ENCODE measurements around the gene HSD3B1.

Gene HSD3B1

GRCh38 chr1:119506941-119507340 is at the start of gene HSD3B1:
HSD3B1 (plus strand) TSS chr1:119507210; CDS start chr1:119507477, 267 bp downstream.
- DNase-seq, result no peak

DNA sequence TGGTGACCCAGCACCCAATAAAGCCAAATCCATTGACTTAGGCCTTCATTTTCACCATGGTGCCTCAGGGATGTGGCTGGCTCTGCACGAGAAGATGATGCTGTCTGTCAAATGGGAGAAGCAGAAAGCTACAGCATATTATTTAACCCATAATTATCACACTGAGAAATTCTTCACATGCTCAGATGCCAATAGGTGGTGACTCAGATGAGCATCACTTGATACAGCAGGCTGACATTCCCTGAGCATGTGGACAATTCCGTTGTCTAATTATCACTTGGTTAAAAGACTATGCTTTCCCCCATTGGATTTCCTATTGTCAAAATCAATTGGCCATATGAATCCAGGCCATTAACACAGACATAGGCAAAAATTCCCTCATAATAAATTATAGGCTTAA is 44.0 kb upstream of the HSD3B1 start:
- DNase-seq, result no peak

DNA sequence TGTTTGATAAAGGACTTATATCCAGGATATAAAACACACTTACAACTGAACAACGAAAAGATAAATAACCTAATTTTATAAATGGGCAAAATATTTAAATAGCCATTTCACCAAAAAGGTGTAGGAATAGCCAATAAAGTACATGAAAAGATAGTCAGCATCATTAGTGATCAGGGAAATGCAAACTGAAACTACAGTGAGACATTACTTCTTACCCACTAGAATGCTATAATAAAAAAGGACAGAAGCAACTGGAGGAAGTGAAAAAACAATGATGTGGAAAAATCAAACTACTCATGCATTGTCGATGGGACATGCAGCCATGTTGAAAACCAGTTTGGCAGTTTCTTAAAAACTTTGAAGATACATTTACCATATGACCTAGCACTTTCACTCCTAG is 43.4 kb upstream of the HSD3B1 start:
- no peak for DNase-seq

DNA sequence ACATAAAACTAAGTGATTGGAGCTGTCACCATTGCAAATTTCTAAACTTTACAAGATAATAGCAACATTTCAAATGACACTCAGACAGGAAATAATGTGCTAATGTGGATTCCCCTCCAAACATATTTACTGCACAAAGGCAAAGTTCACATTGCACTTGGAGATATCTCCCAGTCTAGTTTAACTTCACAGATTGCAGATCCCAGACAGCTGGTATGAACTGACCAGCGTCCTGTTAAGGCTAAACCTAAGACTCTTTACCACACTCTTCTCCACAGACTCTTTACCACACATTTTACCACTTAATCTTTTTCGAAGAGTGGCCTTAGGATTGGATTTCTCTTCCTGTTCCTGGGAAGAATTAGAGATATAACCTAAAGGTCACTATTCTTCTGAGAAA is 40.6 kb upstream of the HSD3B1 start:
- DNase-seq, result no peak

GRCh38 chr1:119467219-119467618 is 39.8 kb upstream of the HSD3B1 start:
- DNase-seq, result no peak

GRCh38 chr1:119467857-119468668 is 38.9 kb upstream of the HSD3B1 start:
- DNase-seq, result no peak

DNA sequence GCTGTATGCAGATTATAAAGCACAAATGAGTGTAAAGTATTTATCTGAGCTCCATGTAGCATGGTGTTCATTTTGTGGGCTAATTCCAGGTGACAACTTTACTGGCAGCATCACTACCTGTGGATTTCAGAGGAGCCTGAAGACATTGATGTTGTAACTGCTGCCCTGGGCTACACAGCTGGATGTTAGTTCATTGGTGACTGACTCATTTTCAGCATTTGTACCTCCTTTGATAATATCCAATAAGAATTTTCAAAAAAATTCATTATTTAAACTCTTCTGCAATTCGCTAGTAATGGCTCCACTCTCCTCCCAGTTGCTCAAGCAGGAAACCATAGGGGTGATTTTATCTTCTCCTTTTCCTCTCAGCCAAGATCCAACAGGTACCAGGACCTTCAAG is 37.3 kb upstream of the HSD3B1 start:
- no peak for DNase-seq

DNA sequence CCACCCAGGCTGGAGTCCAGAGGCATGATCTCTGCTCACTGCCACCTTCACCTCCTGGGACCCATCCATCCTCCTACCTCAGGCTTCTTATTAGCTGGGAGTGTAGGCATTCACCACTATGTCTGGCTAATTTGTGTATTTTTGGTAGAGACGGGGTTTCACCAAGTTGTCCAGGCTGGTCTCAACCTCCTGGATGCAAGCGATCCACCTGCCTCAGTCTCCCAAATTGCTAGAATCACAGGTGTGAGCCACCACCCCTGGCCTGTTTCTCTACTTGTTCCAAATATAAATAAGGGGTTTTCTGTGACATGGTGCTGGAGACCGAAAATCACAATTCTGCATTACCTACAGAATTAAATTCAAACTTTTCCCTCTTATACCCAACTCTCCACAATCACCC is 36.6 kb upstream of the HSD3B1 start:
- no peak for DNase-seq

GRCh38 chr1:119470958-119471357 is 36.1 kb upstream of the HSD3B1 start:
- DNase-seq, result no peak

DNA sequence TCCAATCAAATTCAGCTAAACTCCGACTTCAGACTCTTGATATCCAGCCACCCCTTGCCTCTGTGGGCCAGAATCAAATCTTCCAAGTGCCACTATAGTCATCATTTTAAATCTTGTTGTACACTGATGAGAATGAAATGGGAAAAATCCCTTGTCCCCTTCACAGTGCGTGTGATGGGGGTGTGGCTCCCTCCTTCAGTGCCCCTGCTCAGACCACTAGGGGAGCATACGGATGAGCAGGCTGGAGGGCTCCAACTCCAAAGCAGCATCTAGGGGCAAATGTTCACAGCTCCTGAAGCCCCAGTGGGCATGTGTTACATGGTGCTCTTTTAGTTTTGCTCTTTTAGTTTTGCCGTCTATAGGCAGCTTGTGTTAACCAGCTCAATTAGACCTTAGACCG is 35.4 kb upstream of the HSD3B1 start:
- DNase-seq, result no peak

DNA sequence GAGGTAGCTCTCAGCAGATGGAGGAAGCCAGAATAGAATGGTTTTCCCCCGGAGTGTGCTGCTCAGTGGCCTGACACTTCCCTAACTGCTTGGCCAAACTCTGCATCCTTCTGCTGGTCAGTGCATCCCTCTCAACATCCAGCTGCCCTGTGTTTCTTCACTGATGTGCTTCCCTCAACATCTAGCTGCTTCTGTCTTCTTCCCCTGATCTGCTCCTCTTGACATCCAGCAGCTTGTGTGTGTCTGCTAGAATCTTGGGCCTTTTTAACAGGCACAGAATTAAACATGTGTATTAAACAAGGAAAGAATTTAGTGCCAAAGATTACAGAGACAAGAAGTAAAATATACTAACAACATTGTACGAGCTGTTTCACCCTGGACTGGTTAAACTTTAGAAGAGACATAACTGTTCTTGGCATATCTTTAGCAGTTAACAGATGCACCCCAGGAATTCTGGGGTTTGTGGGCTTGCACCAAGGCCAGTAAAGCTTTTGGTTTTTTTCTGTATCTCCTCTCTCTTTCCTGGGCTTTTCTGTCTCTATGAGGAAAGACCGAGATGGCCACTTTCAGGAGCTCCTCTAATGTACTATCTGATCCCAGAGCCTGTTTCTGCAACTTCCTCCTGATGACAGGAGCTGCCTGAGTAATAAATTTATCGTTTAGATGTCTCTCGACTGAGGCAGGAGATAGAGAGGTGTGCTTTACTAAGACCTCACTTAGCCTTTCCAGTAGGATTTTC is 34.8 kb upstream of the HSD3B1 start:
- no peak for DNase-seq

DNA sequence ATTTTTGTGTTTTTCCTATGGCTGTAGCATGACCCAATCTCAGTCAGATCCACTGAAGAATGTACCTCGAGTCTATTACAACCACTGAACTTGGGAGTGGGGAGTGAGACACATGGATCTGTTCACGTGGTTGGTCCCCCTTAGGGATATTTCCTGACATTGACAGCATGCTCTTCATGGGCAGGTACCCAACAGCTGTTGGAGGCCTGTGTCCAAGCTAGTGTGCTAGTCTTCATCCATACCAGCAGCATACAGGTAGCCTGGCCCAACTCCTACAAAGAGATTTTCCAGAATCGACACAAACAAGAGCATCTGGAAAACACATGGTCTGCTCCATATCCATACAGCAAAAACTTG is 34.2 kb upstream of the HSD3B1 start:
- DNase-seq, result no peak

GRCh38 chr1:119475866-119476439 is 31.1 kb upstream of the HSD3B1 start:
- DNase-seq, result peak; percentile 39

GRCh38 chr1:119477710-119478109 is 29.3 kb upstream of the HSD3B1 start:
- no peak for DNase-seq

GRCh38 chr1:119480175-119480574 is 26.8 kb upstream of the HSD3B1 start:
- DNase-seq, result no peak

DNA sequence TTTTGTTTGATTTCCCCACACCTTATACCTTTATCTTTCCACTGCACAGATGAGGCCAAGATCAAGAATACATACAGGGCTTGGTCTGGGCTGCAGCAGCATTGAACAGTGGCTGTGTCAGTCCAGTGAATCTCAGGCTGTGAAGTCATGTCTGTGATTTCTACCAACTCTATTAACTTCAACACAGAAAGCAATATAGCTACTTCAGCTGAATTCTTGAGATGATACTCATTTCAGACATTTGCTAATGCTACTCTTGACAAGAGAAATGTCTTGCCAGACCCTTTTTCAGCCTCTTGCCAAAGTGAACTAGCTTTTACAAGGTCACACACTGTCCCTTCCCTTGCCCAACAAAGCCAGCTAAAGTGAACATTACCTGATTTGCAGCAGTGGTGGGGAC is 25.1 kb upstream of the HSD3B1 start:
- DNase-seq, result no peak

- DNase-seq, result no peak
Measured at GRCh38 chr1:119482517-119483425, 24.2 kb upstream of the HSD3B1 start.

GRCh38 chr1:119483441-119484200 is 23.4 kb upstream of the HSD3B1 start:
- DNase-seq, result no peak

DNA sequence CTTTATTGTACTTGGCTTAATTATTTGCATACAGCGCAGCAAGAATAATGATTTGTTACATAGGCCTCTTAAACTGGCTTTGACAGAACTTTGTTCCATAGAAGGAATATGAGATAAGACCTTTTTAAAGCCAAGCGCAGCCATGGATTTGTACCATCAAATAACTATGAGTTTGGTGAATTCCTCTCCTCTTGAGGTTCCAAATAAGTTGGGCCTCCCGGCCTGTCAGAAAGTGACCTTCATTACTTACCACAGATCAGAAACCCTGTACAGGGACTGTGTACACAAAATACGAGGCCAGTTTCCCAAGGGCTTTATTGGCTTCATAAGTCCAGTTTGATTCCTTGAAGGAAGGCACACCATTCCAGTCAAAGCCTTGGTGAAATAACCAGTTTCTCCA is 21.8 kb upstream of the HSD3B1 start:
- no peak for DNase-seq

- no peak for DNase-seq
Measured at GRCh38 chr1:119488216-119488615, 18.8 kb upstream of the HSD3B1 start.

DNA sequence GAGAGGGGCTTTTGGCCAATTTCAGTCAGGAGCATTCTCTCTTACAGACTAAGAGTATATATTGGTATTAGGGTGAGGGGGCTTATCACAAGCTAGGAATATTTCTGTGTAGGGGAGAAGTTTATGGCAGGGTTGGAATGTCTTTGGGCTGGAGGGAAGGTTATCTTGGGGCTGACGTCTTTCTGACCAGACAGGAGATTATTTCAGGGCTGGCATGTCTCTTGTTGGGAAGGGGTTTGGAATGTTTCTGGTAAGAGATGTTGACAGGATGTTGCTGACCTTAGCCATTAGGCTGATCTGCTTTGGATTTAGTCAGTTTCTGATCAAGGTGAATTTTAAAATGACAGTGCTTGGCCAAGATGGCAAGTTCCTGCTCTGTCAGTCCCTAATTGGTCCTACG is 17.8 kb upstream of the HSD3B1 start:
- DNase-seq, result no peak

DNA sequence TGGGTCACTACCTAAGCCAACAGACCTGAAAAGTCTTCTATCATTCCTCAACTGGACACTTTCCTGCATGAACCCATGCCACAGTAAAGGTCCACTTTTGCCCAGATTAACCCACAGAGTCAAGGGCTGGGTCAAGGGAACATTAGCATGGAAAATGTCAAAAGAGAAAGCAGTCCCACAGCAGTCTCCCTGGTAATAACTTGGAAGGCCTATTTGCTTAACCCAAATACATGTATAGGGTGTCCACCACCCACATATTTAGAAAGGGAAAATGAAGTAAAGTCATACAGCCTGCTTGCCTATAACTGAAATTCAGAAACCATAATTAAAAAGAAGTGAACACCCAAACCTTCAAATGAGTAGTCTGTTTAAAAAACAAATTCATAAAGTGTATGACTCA is 16.1 kb upstream of the HSD3B1 start:
- DNase-seq, result no peak
